Brain microvascular endothelial cell (primary cell): ENCODE measurements around the gene IRS1.

ENCODE experiments used
- DNase-seq: peaks from one replicate; pipeline ENCODE4 v3.0.0-alpha.2; 2020
- H3K27ac ChIP-seq: fragments of 250-450 bp; sonication (Bioruptor Pico); 2 replicates; pipeline ENCODE4 v1.5.1; 2020; ENCODE audit warnings: mild to moderate bottlenecking, moderate library complexity
- H3K27me3 ChIP-seq: fragments of 250-450 bp; sonication (Bioruptor Pico); replicated peaks from 2 replicates; pipeline ENCODE4 v1.5.1; 2020; ENCODE audit warnings: mild to moderate bottlenecking
- H3K36me3 ChIP-seq: fragments of 250-450 bp; sonication (Bioruptor Pico); replicated peaks from 2 replicates; pipeline ENCODE4 v1.5.1; 2020; ENCODE audit warnings: mild to moderate bottlenecking
- H3K4me3 ChIP-seq: 2 replicates; pipeline ENCODE4 v1.5.1; 2011; ENCODE audit warnings: low read depth, mild to moderate bottlenecking, control low read depth, low read length, moderate library complexity
- CTCF ChIP-seq: IDR thresholded peaks from 2 replicates; pipeline ENCODE4 v1.5.1; 2011; ENCODE audit warnings: low read depth, mild to moderate bottlenecking, moderate library complexity, low read length, control low read depth, inconsistent platforms; ENCODE audit errors: missing control alignments
- in situ Hi-C: cut with HindIII; loops from 2 replicates; pipeline ENCODE4 v1.10.0; 2017; ENCODE audit warnings: low sequenced_read_pairs, low pct_ligation_motif_present

The IRS1 gene

GRCh38 chr2:226705133-226705886 is 94.3 kb downstream of the IRS1 start:
- Histone ChIP-seq H3K27me3 (no peaks in the 10 kb centered on the region), H3K4me3 (no peak overlapping the region), H3K36me3 (no peaks in the 10 kb centered on the region), H3K27ac (no peak overlapping the region)
- DNase-seq, result no peak
- in situ Hi-C loops, result no loop called here
- TF ChIP-seq CTCF, result no peak

- DNase-seq, result no peak
- no peaks in the 10 kb centered on the region for H3K27me3 ChIP-seq
- in situ Hi-C loops, result no loop called here
- no peak for TF ChIP-seq CTCF
- no peak overlapping the region for H3K4me3 ChIP-seq
- H3K27ac ChIP-seq, result no peak overlapping the region
- H3K36me3 ChIP-seq, result no peaks in the 10 kb centered on the region
Measured at GRCh38 chr2:226703514-226703913, 96.1 kb downstream of the IRS1 start.

- TF ChIP-seq CTCF, result no peak
- in situ Hi-C loops, result no loop called here
- Histone ChIP-seq H3K4me3 (no peak overlapping the region), H3K36me3 (no peaks in the 10 kb centered on the region), H3K27ac (no peak overlapping the region), H3K27me3 (no peaks in the 10 kb centered on the region)
- DNase-seq, result no peak
Measured at GRCh38 chr2:226702376-226702775, 97.2 kb downstream of the IRS1 start.

- H3K4me3 ChIP-seq, result no peak overlapping the region
- no peak overlapping the region for H3K27ac ChIP-seq
- no peak for TF ChIP-seq CTCF
- no peaks in the 10 kb centered on the region for H3K36me3 ChIP-seq
- DNase-seq, result peak; percentile 41
- in situ Hi-C loops, result no loop called here
- H3K27me3 ChIP-seq, result no peaks in the 10 kb centered on the region
Measured at GRCh38 chr2:226701052-226701451, 98.6 kb downstream of the IRS1 start.

- DNase-seq, result peak; percentile 59
- H3K4me3 ChIP-seq, result no peak overlapping the region
- in situ Hi-C loops, result no loop called here
- TF ChIP-seq CTCF, result peak; percentile 46
- no peaks in the 10 kb centered on the region for H3K36me3 ChIP-seq
- H3K27ac ChIP-seq, result no peak overlapping the region
- no peaks in the 10 kb centered on the region for H3K27me3 ChIP-seq
Measured at GRCh38 chr2:226699321-226699720, 100.3 kb downstream of the IRS1 start.

- Histone ChIP-seq H3K27ac (no peak overlapping the region), H3K36me3 (no peaks in the 10 kb centered on the region), H3K27me3 (no peaks in the 10 kb centered on the region), H3K4me3 (no peak overlapping the region)
- in situ Hi-C loops, result no loop called here
- DNase-seq, result no peak
- no peak for TF ChIP-seq CTCF
Measured at GRCh38 chr2:226698671-226699070, 100.9 kb downstream of the IRS1 start.
